PFSK-1 (cell line): Measurements from ENCODE around the gene NUSAP1.

ENCODE experiments used
- FOXP2 ChIP-seq: optimal IDR thresholded peaks from 2 replicates; pipeline ENCODE3; 2011; ENCODE audit warnings: borderline replicate concordance, control low read depth, inconsistent platforms; ENCODE audit not compliant: insufficient read depth; ENCODE audit errors: extremely low read length, extremely low read depth
- POLR2AphosphoS5 ChIP-seq: IDR thresholded peaks from 2 replicates; pipeline ENCODE4 v1.6.1; 2012; ENCODE audit warnings: low read depth, mild to moderate bottlenecking, control low read depth, low read length, moderate library complexity
- SIN3A ChIP-seq: IDR thresholded peaks from 2 replicates; pipeline ENCODE4 v1.6.1; 2012; ENCODE audit warnings: mild to moderate bottlenecking, low read length, moderate library complexity, borderline replicate concordance; ENCODE audit not compliant: insufficient read depth
- TAF1 ChIP-seq: IDR thresholded peaks from 2 replicates; pipeline ENCODE4 v1.6.1; 2012; ENCODE audit warnings: low read length, control low read depth, borderline replicate concordance; ENCODE audit not compliant: insufficient read depth
- TF ChIP-seq, protein P1 (sequence below), 2 experiments: IDR thresholded peaks; 2 replicates each; pipeline versions ENCODE4 v1.6.1 to v1.8.0; 2011 to 2012; ENCODE audit warnings: low read depth in 2 of 2, low read length in 2 of 2, control low read depth in 1 of 2, inconsistent platforms in 1 of 2, mild to moderate bottlenecking in 1 of 2, moderate library complexity in 1 of 2; ENCODE audit not compliant: insufficient read depth in 1 of 2

Gene NUSAP1

DNA sequence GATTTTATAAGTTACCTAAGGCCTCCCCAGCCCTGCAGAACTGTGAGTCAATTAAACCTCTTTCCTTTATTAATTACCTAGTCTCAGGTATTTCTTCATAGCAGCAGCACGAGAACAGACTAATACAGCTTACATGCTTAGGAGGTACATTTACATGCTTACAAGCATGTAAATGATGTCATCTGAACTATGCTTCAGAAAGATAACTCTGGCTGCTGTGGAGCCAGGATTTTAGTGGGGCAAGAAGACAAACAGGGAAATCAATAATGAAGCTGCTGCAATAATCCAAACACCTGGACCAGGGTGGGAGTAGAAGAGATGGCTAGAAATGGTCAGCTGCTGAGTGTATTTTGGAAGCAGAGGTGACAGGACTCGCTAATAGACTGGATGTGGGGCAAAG, 60.0 kb downstream of the NUSAP1 start:
- no peak for TF ChIP-seq FOXP2
- TF ChIP-seq SIN3A: no peak
- no peak for TF ChIP-seq TAF1
- TF ChIP-seq, protein P1, sequence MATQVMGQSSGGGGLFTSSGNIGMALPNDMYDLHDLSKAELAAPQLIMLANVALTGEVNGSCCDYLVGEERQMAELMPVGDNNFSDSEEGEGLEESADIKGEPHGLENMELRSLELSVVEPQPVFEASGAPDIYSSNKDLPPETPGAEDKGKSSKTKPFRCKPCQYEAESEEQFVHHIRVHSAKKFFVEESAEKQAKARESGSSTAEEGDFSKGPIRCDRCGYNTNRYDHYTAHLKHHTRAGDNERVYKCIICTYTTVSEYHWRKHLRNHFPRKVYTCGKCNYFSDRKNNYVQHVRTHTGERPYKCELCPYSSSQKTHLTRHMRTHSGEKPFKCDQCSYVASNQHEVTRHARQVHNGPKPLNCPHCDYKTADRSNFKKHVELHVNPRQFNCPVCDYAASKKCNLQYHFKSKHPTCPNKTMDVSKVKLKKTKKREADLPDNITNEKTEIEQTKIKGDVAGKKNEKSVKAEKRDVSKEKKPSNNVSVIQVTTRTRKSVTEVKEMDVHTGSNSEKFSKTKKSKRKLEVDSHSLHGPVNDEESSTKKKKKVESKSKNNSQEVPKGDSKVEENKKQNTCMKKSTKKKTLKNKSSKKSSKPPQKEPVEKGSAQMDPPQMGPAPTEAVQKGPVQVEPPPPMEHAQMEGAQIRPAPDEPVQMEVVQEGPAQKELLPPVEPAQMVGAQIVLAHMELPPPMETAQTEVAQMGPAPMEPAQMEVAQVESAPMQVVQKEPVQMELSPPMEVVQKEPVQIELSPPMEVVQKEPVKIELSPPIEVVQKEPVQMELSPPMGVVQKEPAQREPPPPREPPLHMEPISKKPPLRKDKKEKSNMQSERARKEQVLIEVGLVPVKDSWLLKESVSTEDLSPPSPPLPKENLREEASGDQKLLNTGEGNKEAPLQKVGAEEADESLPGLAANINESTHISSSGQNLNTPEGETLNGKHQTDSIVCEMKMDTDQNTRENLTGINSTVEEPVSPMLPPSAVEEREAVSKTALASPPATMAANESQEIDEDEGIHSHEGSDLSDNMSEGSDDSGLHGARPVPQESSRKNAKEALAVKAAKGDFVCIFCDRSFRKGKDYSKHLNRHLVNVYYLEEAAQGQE (IDR thresholded peaks at IDR 0.05; ENCODE audit: insufficient read depth in 1 of 2, low read depth in 2 of 2, low read length in 2 of 2): no peak
- TF ChIP-seq POLR2AphosphoS5: no peak

DNA sequence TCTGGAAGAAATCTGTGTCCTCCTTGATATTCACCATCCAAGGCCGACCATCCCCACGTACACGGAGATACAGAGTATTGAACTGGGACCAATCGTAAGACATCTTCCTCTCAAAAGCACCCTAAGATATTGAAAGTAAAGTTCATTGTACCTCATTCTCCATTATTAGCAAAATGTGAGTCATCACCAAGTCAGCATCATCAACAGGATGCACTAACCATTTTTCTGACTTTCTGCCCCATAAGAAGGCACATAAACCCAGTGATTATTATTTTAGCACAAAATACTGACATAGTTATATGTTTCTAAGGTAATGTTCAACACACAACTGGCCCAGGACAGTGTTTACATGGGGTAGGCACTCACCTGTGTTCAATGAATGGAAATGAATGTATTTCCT, 62.2 kb downstream of the NUSAP1 start:
- TF ChIP-seq FOXP2 (no peak), TAF1 (no peak), SIN3A (no peak), POLR2AphosphoS5 (no peak)
- TF ChIP-seq, protein P1 (IDR thresholded peaks at IDR 0.05; ENCODE audit: insufficient read depth in 1 of 2, low read depth in 2 of 2, low read length in 2 of 2): no peak

GRCh38 chr15:41396111-41396510, 63.4 kb downstream of the NUSAP1 start:
- TF ChIP-seq, protein P1 (IDR thresholded peaks at IDR 0.05; ENCODE audit: insufficient read depth in 1 of 2, low read depth in 2 of 2, low read length in 2 of 2): no peak
- TF ChIP-seq FOXP2 (no peak), SIN3A (no peak), POLR2AphosphoS5 (no peak), TAF1 (no peak)

- TF ChIP-seq SIN3A (no peak), FOXP2 (no peak), POLR2AphosphoS5 (no peak), TAF1 (no peak)
These were observed 69.2 kb downstream of the NUSAP1 start for GRCh38 chr15:41401904-41402267.

DNA sequence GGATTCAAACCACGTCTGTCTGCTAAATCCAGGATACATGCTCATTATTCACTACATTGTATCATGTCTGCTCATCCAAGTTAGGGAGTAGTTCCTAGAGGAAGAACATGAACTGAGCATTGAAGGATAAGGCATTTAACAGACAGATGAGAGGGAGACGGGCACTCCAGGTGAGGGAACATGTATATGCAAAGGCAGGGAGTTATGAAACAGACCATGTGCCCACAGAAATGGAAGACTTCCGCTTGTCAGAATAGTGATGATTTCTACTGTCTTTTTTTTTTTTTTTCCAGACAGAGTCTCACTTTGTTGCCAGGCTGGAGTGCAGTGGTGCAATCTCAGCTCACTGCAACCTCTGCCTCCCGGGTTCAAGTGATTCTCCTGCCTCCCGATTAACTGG, 74.7 kb downstream of the NUSAP1 start:
- no peak for TF ChIP-seq SIN3A
- TF ChIP-seq, protein P1 (IDR thresholded peaks at IDR 0.05; ENCODE audit: insufficient read depth in 1 of 2, low read depth in 2 of 2, low read length in 2 of 2): no peak
- no peak for TF ChIP-seq FOXP2
- TF ChIP-seq TAF1: no peak
- no peak for TF ChIP-seq POLR2AphosphoS5
